ENCODE results near the gene TOPAZ1. TPM values are rescaled to one million over a fixed set of nuclear protein-coding genes. Genes with fewer than 3 reads are reported as not detected.
A peak's percentile ranks its signal among the peaks of the same experiment; 100 is the strongest.

TOPAZ1 gene
- total and polyA plus RNA-seq, 2 of the 13 experiments (the other 11 are each of a cell fraction or from before 2014, with no cell fraction given): not detected

- TF ChIP-seq SAFB2 (CRISPR knock-in tag; IDR thresholded peaks at IDR 0.05; ENCODE audit: borderline replicate concordance, low read depth) (no peak), HOMEZ (CRISPR knock-in tag; IDR thresholded peaks at IDR 0.05; ENCODE audit: low read depth) (peak; percentile 91; the same call in 1 of the 2 replicates), THAP8 (CRISPR knock-in tag; IDR thresholded peaks at IDR 0.05; ENCODE audit: borderline replicate concordance) (no peak), HNF4A (CRISPR knock-in tag; IDR thresholded peaks at IDR 0.05) (peak; percentile 26; the same call in 1 of the 2 replicates), MAFK (conservative IDR thresholded peaks at IDR 0.05 in 1 of 2, IDR thresholded peaks at IDR 0.05 in 1 of 2; ENCODE audit: low read length in 2 of 2) (peak; percentile 90 to 91), MYNN (CRISPR knock-in tag; IDR thresholded peaks at IDR 0.05; ENCODE audit: low read depth) (no peak), ZNF225 (CRISPR knock-in tag; IDR thresholded peaks at IDR 0.05) (no peak), ZNF333 (CRISPR knock-in tag; IDR thresholded peaks at IDR 0.05; ENCODE audit: borderline replicate concordance) (no peak), ZNF430 (CRISPR knock-in tag; IDR thresholded peaks at IDR 0.05) (no peak), SIX1 (CRISPR knock-in tag; IDR thresholded peaks at IDR 0.05; ENCODE audit: borderline replicate concordance) (peak; percentile 60; the same call in 1 of the 2 replicates), ZNF850 (CRISPR knock-in tag; conservative IDR thresholded peaks at IDR 0.05) (no peak), ZNF18 (CRISPR knock-in tag; IDR thresholded peaks at IDR 0.05; ENCODE audit: insufficient replicate concordance) (no peak), ZNF562 (CRISPR knock-in tag; IDR thresholded peaks at IDR 0.05; ENCODE audit: borderline replicate concordance) (no peak), ARID2 (CRISPR knock-in tag; IDR thresholded peaks at IDR 0.05; ENCODE audit: borderline replicate concordance) (no peak), ZNF616 (CRISPR knock-in tag; IDR thresholded peaks at IDR 0.05; ENCODE audit: low read depth) (no peak), ZGPAT (CRISPR knock-in tag; IDR thresholded peaks at IDR 0.05) (peak; percentile 79), THRA (CRISPR knock-in tag; IDR thresholded peaks at IDR 0.05; ENCODE audit: borderline replicate concordance) (peak; percentile 87; the same call in 1 of the 2 replicates), ZBTB2 (CRISPR knock-in tag; IDR thresholded peaks at IDR 0.05; ENCODE audit: low read depth) (no peak), NCOA5 (CRISPR knock-in tag; IDR thresholded peaks at IDR 0.05) (no peak), MIER3 (CRISPR knock-in tag; IDR thresholded peaks at IDR 0.05; ENCODE audit: borderline replicate concordance) (peak; percentile 67; the same call in 1 of the 2 replicates), MEIS2 (CRISPR knock-in tag; IDR thresholded peaks at IDR 0.05) (peak; percentile 46; the same call in 1 of the 2 replicates)
Measured at GRCh38 chr3:44321335-44321734, 79.6 kb downstream of the TOPAZ1 start (continued).

All from HepG2 (cell line).